ENCODE results near the gene TEX2. TPM values are rescaled to one million over a fixed set of nuclear protein-coding genes. Genes with fewer than 3 reads are reported as not detected.

TEX2 gene
- total and polyA plus RNA-seq, 2 of the 13 experiments (the other 11 are each of a cell fraction or from before 2014, with no cell fraction given): 21.4 to 37.7 TPM

DNA sequence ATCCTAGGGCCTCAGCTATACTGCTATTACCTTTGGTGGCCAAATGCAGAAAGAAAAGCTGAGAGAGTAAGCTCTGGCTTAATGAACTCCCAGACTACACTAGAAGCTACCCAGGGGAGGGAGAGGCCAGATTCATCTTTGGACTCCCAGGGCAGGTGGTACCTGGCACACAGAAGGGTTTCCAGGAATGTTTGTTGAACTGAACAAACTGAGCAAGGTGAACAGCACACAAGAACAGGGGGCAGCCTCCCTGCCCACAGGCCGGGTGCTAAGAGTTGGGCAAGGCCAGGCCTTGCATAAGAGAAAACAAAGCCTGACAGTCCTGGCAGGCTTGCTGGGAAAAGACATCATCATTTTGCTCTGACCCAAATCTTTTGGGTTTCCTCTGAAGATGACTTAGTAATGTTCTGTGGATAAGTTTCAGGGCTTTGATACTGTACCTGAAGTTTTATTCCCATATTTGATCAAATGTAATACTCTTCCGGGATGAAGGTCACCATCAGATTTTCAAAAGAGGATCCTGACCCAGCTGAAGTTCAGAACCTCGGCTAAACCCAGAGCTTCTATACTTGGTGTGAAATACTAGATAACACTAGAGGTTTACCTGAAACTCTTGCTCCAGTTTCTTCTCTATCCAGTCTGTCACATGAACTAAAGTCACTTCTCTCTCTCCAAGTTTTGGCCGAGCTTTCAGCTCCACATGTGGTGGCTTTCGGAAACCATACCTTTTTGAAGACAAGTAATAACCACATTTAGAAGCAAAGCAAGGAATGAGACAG lies 112.6 kb downstream of the TEX2 start (continued):
- TF ChIP-seq TERF1 (CRISPR knock-in tag; IDR thresholded peaks at IDR 0.05) (no peak), ZNF777 (CRISPR knock-in tag; IDR thresholded peaks at IDR 0.05) (no peak), ZNF670 (CRISPR knock-in tag; IDR thresholded peaks at IDR 0.05; ENCODE audit: borderline replicate concordance) (peak; percentile 18; the same call in 1 of the 2 replicates), ZNF530 (CRISPR knock-in tag; IDR thresholded peaks at IDR 0.05; ENCODE audit: low read depth) (no peak), THAP11 (CRISPR knock-in tag; IDR thresholded peaks at IDR 0.05) (peak; percentile 87), ZNF207 (IDR thresholded peaks at IDR 0.05; ENCODE audit: borderline replicate concordance) (no peak), GFI1 (CRISPR knock-in tag; IDR thresholded peaks at IDR 0.05; ENCODE audit: borderline replicate concordance) (peak; percentile 96), ZSCAN30 (CRISPR knock-in tag; IDR thresholded peaks at IDR 0.05) (0 out of 2 replicates have a peak, but pooled peaks have one; percentile 33), GATA4 (IDR thresholded peaks at IDR 0.05; ENCODE audit: borderline replicate concordance, low read depth) (peak; percentile 84; the same call in 1 of the 2 replicates), NFKB2 (CRISPR knock-in tag; IDR thresholded peaks at IDR 0.05; ENCODE audit: borderline replicate concordance) (peak; percentile 93; the same call in 1 of the 2 replicates), ZNF326 (CRISPR knock-in tag; IDR thresholded peaks at IDR 0.05; ENCODE audit: borderline replicate concordance) (no peak), SKI (IDR thresholded peaks at IDR 0.05; ENCODE audit: partially characterized antibody) (peak; percentile 94), SIN3B (IDR thresholded peaks at IDR 0.05; ENCODE audit: low read length) (no peak), RFX1 (IDR thresholded peaks at IDR 0.05) (no peak), TBX3 (IDR thresholded peaks at IDR 0.05; ENCODE audit: borderline replicate concordance) (peak; percentile 96), HIVEP1 (CRISPR knock-in tag; IDR thresholded peaks at IDR 0.05) (peak; percentile 91), ZNF766 (CRISPR knock-in tag; IDR thresholded peaks at IDR 0.05; ENCODE audit: borderline replicate concordance) (peak; percentile 98), IKZF5 (CRISPR knock-in tag; IDR thresholded peaks at IDR 0.05) (peak; percentile 99), IRX3 (CRISPR knock-in tag; IDR thresholded peaks at IDR 0.05; ENCODE audit: borderline replicate concordance, low read depth) (no peak)
- TF ChIP-seq, protein P1, sequence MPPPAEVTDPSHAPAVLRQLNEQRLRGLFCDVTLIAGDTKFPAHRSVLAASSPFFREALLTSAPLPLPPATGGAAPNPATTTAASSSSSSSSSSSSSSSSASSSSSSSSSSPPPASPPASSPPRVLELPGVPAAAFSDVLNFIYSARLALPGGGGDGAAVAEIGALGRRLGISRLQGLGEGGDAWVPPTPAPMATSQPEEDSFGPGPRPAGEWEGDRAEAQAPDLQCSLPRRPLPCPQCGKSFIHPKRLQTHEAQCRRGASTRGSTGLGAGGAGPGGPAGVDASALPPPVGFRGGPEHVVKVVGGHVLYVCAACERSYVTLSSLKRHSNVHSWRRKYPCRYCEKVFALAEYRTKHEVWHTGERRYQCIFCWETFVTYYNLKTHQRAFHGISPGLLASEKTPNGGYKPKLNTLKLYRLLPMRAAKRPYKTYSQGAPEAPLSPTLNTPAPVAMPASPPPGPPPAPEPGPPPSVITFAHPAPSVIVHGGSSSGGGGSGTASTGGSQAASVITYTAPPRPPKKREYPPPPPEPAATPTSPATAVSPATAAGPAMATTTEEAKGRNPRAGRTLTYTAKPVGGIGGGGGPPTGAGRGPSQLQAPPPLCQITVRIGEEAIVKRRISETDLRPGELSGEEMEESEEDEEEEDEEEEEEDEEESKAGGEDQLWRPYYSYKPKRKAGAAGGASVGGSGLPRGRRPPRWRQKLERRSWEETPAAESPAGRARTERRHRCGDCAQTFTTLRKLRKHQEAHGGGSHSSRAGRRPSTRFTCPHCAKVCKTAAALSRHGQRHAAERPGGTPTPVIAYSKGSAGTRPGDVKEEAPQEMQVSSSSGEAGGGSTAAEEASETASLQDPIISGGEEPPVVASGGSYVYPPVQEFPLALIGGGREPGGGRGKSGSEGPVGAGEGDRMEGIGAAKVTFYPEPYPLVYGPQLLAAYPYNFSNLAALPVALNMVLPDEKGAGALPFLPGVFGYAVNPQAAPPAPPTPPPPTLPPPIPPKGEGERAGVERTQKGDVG (CRISPR knock-in tag; IDR thresholded peaks at IDR 0.05; ENCODE audit: borderline replicate concordance): no peak
- TF ChIP-seq, protein P2, sequence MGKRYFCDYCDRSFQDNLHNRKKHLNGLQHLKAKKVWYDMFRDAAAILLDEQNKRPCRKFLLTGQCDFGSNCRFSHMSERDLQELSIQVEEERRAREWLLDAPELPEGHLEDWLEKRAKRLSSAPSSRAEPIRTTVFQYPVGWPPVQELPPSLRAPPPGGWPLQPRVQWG (CRISPR knock-in tag; IDR thresholded peaks at IDR 0.05; ENCODE audit: borderline replicate concordance, low read depth): no peak

All from HepG2 (cell line).